Aorta (tissue), 5 donors: ENCODE results near the gene NACA2. TPM values are rescaled to one million over a fixed set of nuclear protein-coding genes. Genes with fewer than 3 reads are reported as not detected.

ENCODE experiments used
- ATAC-seq: fragments of 200-7000 bp; cut with Tn5 transposase; one replicate; pipeline ENCODE4 v1.9.1; 2022; ENCODE audit warnings: moderate library complexity; ENCODE audit not compliant: low FRiP score
- DNase-seq, 2 donors: peaks; one replicate each; pipeline ENCODE4 v3.0.0-alpha.2; 2020
- H3K27ac ChIP-seq, 2 donors: one replicate each; pipeline ENCODE4 v1.5.1; 2013; ENCODE audit warnings: low read length in 2 of 2, mild to moderate bottlenecking in 2 of 2, moderate library complexity in 2 of 2, control low read depth in 1 of 2, inconsistent platforms in 1 of 2, low read depth in 1 of 2
- H3K27me3 ChIP-seq, 2 donors: one replicate each; pipeline ENCODE4 v1.6.1; 2013; ENCODE audit warnings: control low read depth in 1 of 2, low read length in 1 of 2, mild to moderate bottlenecking in 1 of 2, moderate library complexity in 1 of 2; ENCODE audit not compliant: insufficient read depth in 2 of 2, control insufficient read depth in 1 of 2
- H3K36me3 ChIP-seq, 2 donors: one replicate each; pipeline ENCODE4 v1.6.1; 2013; ENCODE audit warnings: control low read depth in 1 of 2, low read length in 1 of 2, mild to moderate bottlenecking in 1 of 2; ENCODE audit not compliant: insufficient read depth in 2 of 2, control insufficient read depth in 1 of 2
- H3K4me1 ChIP-seq, 2 donors: one replicate each; pipeline ENCODE4 v1.6.1; 2013; ENCODE audit warnings: low read length in 2 of 2, control low read depth in 1 of 2, mild to moderate bottlenecking in 1 of 2, moderate library complexity in 1 of 2; ENCODE audit not compliant: insufficient read depth in 2 of 2, control insufficient read depth in 1 of 2
- H3K4me3 ChIP-seq, 2 donors: one replicate each; pipeline ENCODE4 v1.5.1; 2013; ENCODE audit warnings: low read length in 2 of 2, control low read depth in 1 of 2, mild to moderate bottlenecking in 1 of 2
- H3K9me3 ChIP-seq: one replicate; pipeline ENCODE4 v1.6.1; 2013; ENCODE audit warnings: mild to moderate bottlenecking, low read length; ENCODE audit not compliant: control insufficient read depth
- whole genome bisulfite sequencing, 2 donors: extraction: QIAGEN DNeasy Blood & Tissue Kit; methylation state at CpG; one replicate each; pipeline ENCODE4 v1.1.7; 2013; 5-methylcytosine and 5-hydroxymethylcytosine counted together
- intact Hi-C, 2 donors: fragments of 100-400 bp; cut with DNase I; formaldehyde crosslinking; loops; one replicate each; pipeline versions ENCODE4 v1.14.2 to v1.15.0; 2022
- polyA plus RNA-seq, 2 donors: library from polyadenylated mRNA; stranded (reverse); fragments of 200-250 nt; gene quantifications; one replicate each; pipeline ENCODE4 v1.2.3, GENCODE V29; 2013
- total RNA-seq, 2 donors: library from RNA; stranded (reverse); fragmentation: NEBNext Ultra II Directional; extraction: Animal tissue kit (Norgen Biotek cat#: 25700); gene quantifications; one replicate each; pipeline ENCODE4 v1.2.1, GENCODE V29; 2021
- donor health status: healthy with polysubstance abuse.
- donor health status: Bipolar disorder and iron deficiency.
- donor health status: DM: no; HTN: no; CAD: no.
- donor health status: DM: no; HTN: no; CAD: no.
- donor health status: DM: yes; HTN: yes; CAD: no.

NACA2 gene
- total and polyA plus RNA-seq, 4 donors, result 0.20 TPM; not detected in 3

- Histone ChIP-seq H3K27me3 (no peaks in the 10 kb centered on the region), H3K4me3 (no peak overlapping the region), H3K9me3 (peaks cover 3% of the 10 kb centered on the region), H3K4me1 (no peaks in the 10 kb centered on the region), H3K27ac (no peak overlapping the region), H3K36me3 (no peaks in the 10 kb centered on the region)
- ATAC-seq (no peak), DNase-seq (no peak)
- 40 to 41% methylated on average over 1 of the region's 1 CpG for WGBS, 2 donors
- intact Hi-C loops, result no loop called here
Measured at GRCh38 chr17:61616783-61617182, 25.8 kb upstream of the NACA2 start.

DNA sequence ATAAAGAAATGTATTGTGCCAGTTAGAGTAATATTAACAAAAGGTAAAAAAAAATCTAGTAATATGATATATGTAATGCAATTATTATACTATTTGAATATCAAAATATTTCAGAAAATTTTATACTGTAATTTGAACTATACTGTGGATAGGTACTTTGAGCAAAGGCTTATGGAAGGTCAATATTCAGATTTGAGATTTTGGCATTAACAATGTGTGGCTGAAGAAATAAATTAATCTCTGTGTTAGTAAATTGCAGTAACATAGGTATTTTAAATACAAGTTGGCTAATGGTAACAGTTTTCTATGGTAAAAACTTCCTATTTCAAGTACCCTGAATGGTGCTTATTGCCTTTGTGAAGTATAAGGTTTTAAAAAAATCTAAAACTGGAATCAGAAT, 23.2 kb upstream of the NACA2 start:
- intact Hi-C loops, result no loop called here
- H3K4me1 ChIP-seq, result no peaks in the 10 kb centered on the region
- H3K4me3 ChIP-seq, result no peak overlapping the region
- no peaks in the 10 kb centered on the region for H3K9me3 ChIP-seq
- ATAC-seq, result no peak
- no peak overlapping the region for H3K27ac ChIP-seq
- no peaks in the 10 kb centered on the region for H3K36me3 ChIP-seq
- no peak for DNase-seq
- no peaks in the 10 kb centered on the region for H3K27me3 ChIP-seq

DNA sequence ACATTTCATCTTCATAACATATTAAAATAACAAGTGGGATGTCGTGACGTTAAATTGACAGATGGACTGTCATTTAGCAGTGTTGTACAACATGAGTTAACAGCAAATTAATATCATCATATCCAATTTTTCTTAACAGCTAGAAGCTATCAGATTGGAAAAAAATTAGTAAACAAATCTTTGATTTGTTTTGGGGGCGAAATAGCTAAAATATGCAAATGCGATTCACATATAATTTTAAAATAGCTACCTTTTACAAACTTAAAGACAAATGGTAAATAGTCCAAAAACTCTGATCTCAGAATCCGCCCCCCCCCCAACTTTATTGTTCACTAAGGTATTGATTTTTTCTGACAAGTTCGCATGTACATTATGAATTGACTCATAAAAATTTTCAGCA, 20.3 kb upstream of the NACA2 start:
- Histone ChIP-seq H3K9me3 (no peaks in the 10 kb centered on the region), H3K27ac (no peak overlapping the region), H3K4me3 (no peak overlapping the region), H3K4me1 (no peaks in the 10 kb centered on the region), H3K27me3 (no peaks in the 10 kb centered on the region), H3K36me3 (no peaks in the 10 kb centered on the region)
- WGBS, 2 donors, result 59 to 64% methylated on average over 6 of the region's 6 CpGs
- no peak for ATAC-seq
- DNase-seq, result no peak
- intact Hi-C loops, result no loop called here

DNA sequence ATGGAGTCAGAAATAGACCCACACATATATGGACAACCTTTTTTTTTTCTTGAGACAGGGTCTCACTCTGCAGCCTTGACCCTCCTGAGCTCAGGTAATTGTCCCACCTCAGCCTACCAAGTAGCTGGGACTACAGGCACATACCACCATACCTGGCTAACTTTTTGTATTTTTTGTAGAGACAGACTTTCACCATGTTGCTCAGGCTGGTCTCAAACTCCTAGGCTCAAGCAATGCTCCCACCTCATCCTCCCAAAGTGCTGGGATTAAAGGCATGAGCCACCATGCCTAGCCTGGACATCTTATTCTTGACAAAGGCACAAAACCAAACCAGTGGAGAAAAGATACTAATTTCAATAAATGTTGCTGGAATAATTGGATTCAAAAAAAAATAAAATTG, 14.7 kb upstream of the NACA2 start:
- no peak for ATAC-seq
- H3K27me3 ChIP-seq, result peaks cover 0 to 1% of the 10 kb centered on the region in 2 donors
- intact Hi-C loops, result no loop called here

DNA sequence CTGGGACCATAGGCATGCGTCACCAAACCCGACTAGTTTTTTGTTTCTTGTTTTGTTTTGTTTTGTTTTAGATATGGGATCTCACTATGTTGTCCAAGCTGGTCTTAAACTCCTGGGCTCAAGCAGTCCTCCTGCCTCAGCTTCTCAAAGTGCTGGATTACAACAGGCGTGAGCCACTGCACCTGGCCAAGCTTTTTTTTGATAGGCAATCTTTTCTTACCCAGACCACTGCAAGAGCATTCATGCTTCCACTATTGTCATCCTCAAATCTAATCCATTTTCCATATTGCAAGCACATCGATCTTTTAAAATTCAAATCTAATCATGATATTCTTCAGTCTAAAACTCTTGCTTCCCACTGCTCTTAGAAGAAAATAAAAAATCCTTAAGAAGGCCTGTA, 10.3 kb upstream of the NACA2 start:
- WGBS, 2 donors, result 85 to 90% methylated on average over 4 of the region's 4 CpGs
- intact Hi-C loops, result no loop called here
- H3K4me1 ChIP-seq, result no peaks in the 10 kb centered on the region
- peaks cover 0 to 1% of the 10 kb centered on the region in 2 donors for H3K27me3 ChIP-seq
- no peaks in the 10 kb centered on the region for H3K9me3 ChIP-seq
- H3K27ac ChIP-seq, result no peak overlapping the region
- H3K4me3 ChIP-seq, result no peak overlapping the region
- no peak for DNase-seq
- no peak for ATAC-seq
- H3K36me3 ChIP-seq, result no peaks in the 10 kb centered on the region

More for the DNA sequence above, 14.7 kb upstream of the NACA2 start:
- Histone ChIP-seq H3K9me3 (no peaks in the 10 kb centered on the region), H3K27ac (no peak overlapping the region), H3K36me3 (no peaks in the 10 kb centered on the region), H3K4me1 (no peaks in the 10 kb centered on the region), H3K4me3 (no peak overlapping the region)
- DNase-seq, result no peak

- WGBS, 2 donors, result 34 to 37% methylated on average over 2 of the region's 2 CpGs
- H3K27me3 ChIP-seq, result peaks cover 0 to 1% of the 10 kb centered on the region in 2 donors
- no peak overlapping the region for H3K27ac ChIP-seq
- ATAC-seq (no peak), DNase-seq (no peak)
- intact Hi-C loops, result no loop called here
- no peaks in the 10 kb centered on the region for H3K9me3 ChIP-seq
- H3K36me3 ChIP-seq, result no peaks in the 10 kb centered on the region
- no peak overlapping the region for H3K4me3 ChIP-seq
- H3K4me1 ChIP-seq, result no peaks in the 10 kb centered on the region
Measured at GRCh38 chr17:61600621-61601020, 9.6 kb upstream of the NACA2 start.

- ATAC-seq (no peak), DNase-seq (no peak)
- H3K36me3 ChIP-seq, result no peaks in the 10 kb centered on the region
- H3K4me3 ChIP-seq, result no peak overlapping the region
- peaks cover 0 to 1% of the 10 kb centered on the region in 2 donors for H3K27me3 ChIP-seq
- no peaks in the 10 kb centered on the region for H3K9me3 ChIP-seq
- intact Hi-C loops, result no loop called here
- WGBS, 2 donors, result 70 to 76% methylated on average over 3 of the region's 3 CpGs
- H3K27ac ChIP-seq, result no peak overlapping the region
- no peaks in the 10 kb centered on the region for H3K4me1 ChIP-seq
Measured at GRCh38 chr17:61599608-61600007, 8.6 kb upstream of the NACA2 start.

- H3K27me3 ChIP-seq, result peaks cover 0 to under 1% of the 10 kb centered on the region in 2 donors
- 67 to 72% methylated on average over 2 of the region's 2 CpGs for WGBS, 2 donors
- H3K4me1 ChIP-seq, result no peaks in the 10 kb centered on the region
- peaks cover 2% of the 10 kb centered on the region for H3K9me3 ChIP-seq
- DNase-seq (no peak), ATAC-seq (no peak)
- intact Hi-C loops, result no loop called here
- H3K36me3 ChIP-seq, result no peaks in the 10 kb centered on the region
- no peak overlapping the region for H3K4me3 ChIP-seq
- no peak overlapping the region for H3K27ac ChIP-seq
Measured at GRCh38 chr17:61598014-61598413, 7.0 kb upstream of the NACA2 start.

DNA sequence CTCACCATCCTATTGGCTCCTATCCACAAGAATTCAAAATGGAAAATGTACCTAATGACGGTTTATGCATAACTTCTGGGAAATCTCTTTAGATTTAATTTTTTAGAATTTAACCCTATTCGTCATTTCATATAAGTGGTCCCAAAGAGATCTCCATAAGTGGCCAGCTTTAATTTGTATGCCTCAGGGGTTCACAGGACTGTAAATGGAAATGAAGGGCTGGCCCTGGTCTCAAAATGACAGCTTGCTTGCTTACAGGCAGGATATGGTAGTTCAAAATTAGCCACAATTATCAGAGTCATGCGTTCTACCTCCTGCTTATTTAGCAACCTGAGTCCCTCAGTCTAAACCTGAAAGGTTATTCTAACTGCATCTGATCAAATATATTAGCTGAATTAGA, 6.6 kb upstream of the NACA2 start:
- Histone ChIP-seq H3K36me3 (no peaks in the 10 kb centered on the region), H3K27me3 (no peaks in the 10 kb centered on the region), H3K4me1 (no peaks in the 10 kb centered on the region), H3K9me3 (peaks cover 2% of the 10 kb centered on the region), H3K4me3 (no peak overlapping the region), H3K27ac (no peak overlapping the region)
- intact Hi-C loops, result no loop called here
- 77 to 80% methylated on average over 3 of the region's 3 CpGs for WGBS, 2 donors
- DNase-seq, result no peak
- ATAC-seq, result no peak
